Activated T-cell treated with anti-CD3 and anti-CD28 coated beads, Interleukin-2, amount 50 U/mL, for 72 hours (primary cell): ENCODE data around the gene TMEM158. TPM values are rescaled to one million over a fixed set of nuclear protein-coding genes. Genes with fewer than 3 reads are reported as not detected.

Source experiments
- total RNA-seq, 2 donors: library from RNA; stranded (reverse); gene quantifications; one replicate each; pipeline ENCODE4 v1.2.3, GENCODE V29; 2022

TMEM158 gene
- total RNA-seq, 2 donors from 2014 or later: not detected

Other genes with a start within 250 kb of the TMEM158 start
- under 1 TPM in 1 of 2 donors, not detected in 1; 0.25 TPM for gene CLEC3B, start 200.0 kb downstream of the TMEM158 start, total RNA-seq
- gene CDCP1, start 79.9 kb downstream of the TMEM158 start, total RNA-seq: 1 to 10 TPM; 1.2 to 2.8 TPM
- gene LARS2, start 162.3 kb upstream of the TMEM158 start, total RNA-seq: 10 to 100 TPM; 19.1 to 21.0 TPM